ENCODE data around the gene AGO4. TPM values are rescaled to one million over a fixed set of nuclear protein-coding genes. Genes with fewer than 3 reads are reported as not detected.

AGO4 gene
- total RNA-seq, 1 experiment from 2014 or later, result 12.8 TPM

GRCh38 chr1:35894656-35895055, 86.8 kb downstream of the AGO4 start:
- H3K23ac ChIP-seq (ENCODE audit: insufficient read length, low read depth, low read length), result no peak overlapping the region
- H2AK5ac ChIP-seq (ENCODE audit: insufficient read length, low read length), result no peak overlapping the region

More at GRCh38 chr1:35894656-35895055, 86.8 kb downstream of the AGO4 start:
- H3K9me3 ChIP-seq (ENCODE audit: control insufficient read depth, low read depth, low read length), result no peaks in the 10 kb centered on the region
- no peaks in the 10 kb centered on the region for H3K79me2 ChIP-seq (ENCODE audit: insufficient read depth, low read length)
- no peak overlapping the region for H2AFZ ChIP-seq (ENCODE audit: low read length)
- H3K14ac ChIP-seq (ENCODE audit: insufficient read depth, low read length), result no peak overlapping the region
- H3K27ac Mint-ChIP-seq, result 0 out of 7 replicates have a peak overlapping the region, but pooled peaks of 1 of the 3 experiments have one; percentile 20
- H3K23me2 ChIP-seq (ENCODE audit: insufficient read length, low read depth, low read length, poor library complexity, severe bottlenecking), result no peaks in the 10 kb centered on the region
- no peak overlapping the region for H3T11ph ChIP-seq (ENCODE audit: low read length)
- H3K56ac ChIP-seq (ENCODE audit: insufficient read length, low read depth, low read length), result no peak overlapping the region
- H3K36me3 Mint-ChIP-seq (ENCODE audit: insufficient read depth in 1 of 3, low read depth in 3 of 3), result peaks cover 37 to 96% (median 83%) of the 10 kb centered on the region in 3 experiments; a peak in 6 of 7 replicates
- no peak overlapping the region for H3K4me3 Mint-ChIP-seq
- no peak overlapping the region for H4K8ac ChIP-seq (replicated peaks; ENCODE audit: insufficient read length, low read depth, low read length)
- H4K91ac ChIP-seq (ENCODE audit: insufficient read length, low read depth, low read length), result no peak overlapping the region
- H3K4me2 ChIP-seq (ENCODE audit: insufficient read depth, insufficient read length, low read length), result no peak overlapping the region
- no peaks in the 10 kb centered on the region for H4K20me1 ChIP-seq (ENCODE audit: control insufficient read depth, insufficient read depth, insufficient read length)
- H3K9ac ChIP-seq (ENCODE audit: extremely low read depth, insufficient read length, low read length), result no peak overlapping the region
- no peaks in the 10 kb centered on the region for H3K9me3 Mint-ChIP-seq
- TF ChIP-seq, protein P1, sequence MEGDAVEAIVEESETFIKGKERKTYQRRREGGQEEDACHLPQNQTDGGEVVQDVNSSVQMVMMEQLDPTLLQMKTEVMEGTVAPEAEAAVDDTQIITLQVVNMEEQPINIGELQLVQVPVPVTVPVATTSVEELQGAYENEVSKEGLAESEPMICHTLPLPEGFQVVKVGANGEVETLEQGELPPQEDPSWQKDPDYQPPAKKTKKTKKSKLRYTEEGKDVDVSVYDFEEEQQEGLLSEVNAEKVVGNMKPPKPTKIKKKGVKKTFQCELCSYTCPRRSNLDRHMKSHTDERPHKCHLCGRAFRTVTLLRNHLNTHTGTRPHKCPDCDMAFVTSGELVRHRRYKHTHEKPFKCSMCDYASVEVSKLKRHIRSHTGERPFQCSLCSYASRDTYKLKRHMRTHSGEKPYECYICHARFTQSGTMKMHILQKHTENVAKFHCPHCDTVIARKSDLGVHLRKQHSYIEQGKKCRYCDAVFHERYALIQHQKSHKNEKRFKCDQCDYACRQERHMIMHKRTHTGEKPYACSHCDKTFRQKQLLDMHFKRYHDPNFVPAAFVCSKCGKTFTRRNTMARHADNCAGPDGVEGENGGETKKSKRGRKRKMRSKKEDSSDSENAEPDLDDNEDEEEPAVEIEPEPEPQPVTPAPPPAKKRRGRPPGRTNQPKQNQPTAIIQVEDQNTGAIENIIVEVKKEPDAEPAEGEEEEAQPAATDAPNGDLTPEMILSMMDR (conservative IDR thresholded peaks at IDR 0.05), result no peak
- H3K4me1 ChIP-seq (ENCODE audit: insufficient read depth, low read length), result no peaks in the 10 kb centered on the region
- no peaks in the 10 kb centered on the region for H3K27me3 Mint-ChIP-seq (ENCODE audit: low read depth)
- H2BK20ac ChIP-seq (ENCODE audit: low read depth, low read length, poor library complexity, severe bottlenecking), result no peak overlapping the region
- no peak overlapping the region for H3K18ac ChIP-seq (ENCODE audit: insufficient read length, low read depth, low read length)
- no peak for DNase-seq
- peaks cover 3% of the 10 kb centered on the region for H3K79me1 ChIP-seq (ENCODE audit: insufficient read depth, low read depth, low read length, poor library complexity, severe bottlenecking)
- H4K5ac ChIP-seq (ENCODE audit: insufficient read length, low read depth, low read length), result no peak overlapping the region
- no peak overlapping the region for H2BK12ac ChIP-seq (ENCODE audit: insufficient read length, low read depth, low read length)
- no CpG with 5 or more reads among the region's 1 CpG for WGBS (ENCODE audit: extremely low coverage, insufficient read length, low lambda C conversion rate)
- no peak overlapping the region for H2BK15ac ChIP-seq (ENCODE audit: low read depth, low read length)
- H2BK5ac ChIP-seq (ENCODE audit: insufficient read length, low read length), result no peak overlapping the region
- no peaks in the 10 kb centered on the region for H3K4me1 Mint-ChIP-seq
- H3K27me3 ChIP-seq (ENCODE audit: insufficient read depth, low read length), result no peaks in the 10 kb centered on the region
- H3K4ac ChIP-seq (ENCODE audit: low read depth, low read length), result no peak overlapping the region
- H3K27ac ChIP-seq (ENCODE audit: insufficient read length, low read depth, low read length), result no peak overlapping the region
- no peak overlapping the region for H2BK120ac ChIP-seq (ENCODE audit: low read depth, low read length, poor library complexity, severe bottlenecking)

All from H9 (cell line).